T-helper 1 cell treated with Interleukin-12 subunit alpha and Interleukin-12 subunit beta and Interleukin-4 antibody, amounts not matched to agents 30 ng/mL and 1 ng/mL, for 36 hours (primary cell): Measurements from ENCODE around the gene PLXDC2. TPM values are rescaled to one million over a fixed set of nuclear protein-coding genes. Genes with fewer than 3 reads are reported as not detected.
"Not testable (repeated sequence)": the region's sequence is repeated elsewhere in the genome, so short reads cannot be mapped to it uniquely, and the experiment has no call there.

ENCODE experiments used
- intact Hi-C: fragments of 100-400 bp; cut with micrococcal nuclease; formaldehyde crosslinking; loops from one replicate; pipeline ENCODE4 v1.15.1; 2024
- total RNA-seq: library from RNA; stranded (reverse); gene quantifications from 2 replicates; pipeline ENCODE4 v1.2.3, GENCODE V29; 2022

Gene PLXDC2
- total RNA-seq, 1 donor from 2014 or later, result 0.10 TPM

DNA sequence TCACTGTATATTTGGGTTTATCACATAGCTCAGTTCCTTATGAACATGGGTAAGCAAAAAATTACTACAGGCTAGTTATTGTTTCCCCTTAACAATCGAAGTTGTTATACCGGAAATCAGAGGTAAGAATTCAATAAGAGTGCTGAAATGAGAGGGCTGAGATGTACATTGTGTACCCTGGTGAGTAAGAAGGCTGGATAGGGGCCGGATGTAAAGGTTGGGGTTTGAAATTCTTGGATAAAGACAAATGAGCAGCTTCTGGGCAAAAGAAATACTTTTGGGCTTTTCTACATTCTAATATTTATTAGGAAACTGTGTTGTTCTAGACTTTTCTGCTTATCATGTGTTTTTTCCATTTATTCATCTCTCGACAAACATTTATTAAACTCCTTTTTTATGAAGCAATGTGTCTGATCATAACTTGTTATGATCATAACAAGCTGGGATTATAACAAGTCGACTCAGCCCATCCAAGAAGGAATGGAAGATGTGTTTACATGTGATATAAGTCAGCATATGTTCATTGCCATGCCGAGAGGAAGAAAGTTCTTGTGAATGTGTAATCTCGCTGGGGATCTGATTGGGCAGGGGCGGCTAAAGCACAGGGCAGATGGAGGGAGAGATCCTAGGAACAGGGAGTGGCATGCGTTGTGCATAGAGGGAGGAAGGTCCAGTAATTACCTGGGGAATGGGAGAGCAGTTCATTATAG, 155.3 kb downstream of the PLXDC2 start:
- intact Hi-C loops, result no loop called here

DNA sequence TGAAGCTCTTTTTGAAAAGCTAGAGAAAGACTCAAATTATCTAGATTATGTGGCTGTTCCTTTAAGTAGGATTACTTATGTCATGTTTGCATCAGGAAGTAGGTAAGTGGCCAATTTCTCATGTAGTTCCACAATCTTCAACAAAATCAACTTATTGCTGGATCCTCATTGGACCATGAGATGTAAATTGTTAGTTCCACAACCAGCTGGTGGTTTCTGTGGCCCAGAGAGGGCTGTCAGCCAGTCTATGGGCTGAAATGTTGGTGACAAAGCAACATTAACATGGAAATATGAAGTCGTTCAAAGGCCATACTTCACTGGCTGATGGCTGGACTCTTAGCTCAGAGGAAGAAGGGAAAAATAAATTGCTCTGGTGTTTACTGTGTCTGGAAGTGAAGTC, 157.9 kb downstream of the PLXDC2 start:
- intact Hi-C loops, result no loop called here

DNA sequence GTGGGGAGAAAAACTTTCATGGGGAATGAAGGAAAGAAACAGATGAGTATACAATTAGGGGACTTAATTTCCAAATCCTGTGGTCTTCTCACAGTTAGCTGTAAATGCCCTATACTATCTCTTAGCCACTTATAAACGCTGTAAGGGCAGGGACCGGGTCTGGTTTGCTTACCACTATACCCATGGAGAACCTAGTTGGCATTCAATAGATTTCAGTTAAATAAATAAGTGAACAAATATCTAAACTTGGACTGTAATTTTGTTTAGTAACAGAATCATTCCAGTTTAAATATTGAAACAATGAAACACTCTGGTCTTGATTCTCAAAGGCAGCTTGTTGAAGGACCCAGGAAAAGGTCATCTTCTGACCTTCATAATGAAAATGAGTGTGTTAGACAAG, 158.3 kb downstream of the PLXDC2 start:
- intact Hi-C loops, result no loop called here

DNA sequence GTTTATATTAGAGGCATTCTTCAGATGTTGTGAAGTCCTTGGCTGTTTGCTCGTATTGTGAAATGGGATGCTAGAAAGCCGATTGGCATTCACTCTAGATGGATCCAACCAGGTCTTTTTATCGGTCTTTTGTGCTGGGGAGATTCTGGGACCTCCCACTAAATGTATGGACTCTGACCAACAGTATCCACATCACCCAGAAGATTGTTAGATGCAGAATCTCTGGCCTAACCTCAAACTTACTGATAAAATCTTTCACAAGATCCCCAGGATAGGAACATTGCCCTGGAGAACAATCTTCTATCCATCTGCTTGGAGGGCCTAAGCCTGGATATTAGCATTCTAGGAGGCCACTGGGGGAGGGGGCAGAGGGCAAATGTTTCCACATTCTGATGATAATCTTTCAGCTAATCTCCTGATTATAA, 160.9 kb downstream of the PLXDC2 start:
- intact Hi-C loops, result no loop called here

DNA sequence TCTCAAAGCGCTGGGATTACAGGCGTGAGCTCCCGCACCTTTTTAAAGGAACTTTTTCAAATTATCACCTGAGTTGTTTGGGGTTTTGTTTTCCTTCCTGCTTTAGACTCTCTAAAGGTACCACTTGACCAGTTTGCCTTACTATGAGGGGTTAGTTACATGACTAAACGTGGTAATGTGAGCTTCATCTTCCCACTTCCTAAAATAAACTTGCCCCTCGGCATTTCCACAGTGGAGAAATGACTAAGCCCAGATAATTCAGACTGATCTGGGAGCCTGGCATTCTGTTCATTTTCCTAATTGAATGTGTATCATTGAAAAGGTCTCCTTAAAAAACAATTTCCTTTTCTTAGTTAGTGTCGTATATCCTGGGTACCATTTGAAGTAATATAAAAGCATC, 163.4 kb downstream of the PLXDC2 start:
- intact Hi-C loops, result no loop called here

DNA sequence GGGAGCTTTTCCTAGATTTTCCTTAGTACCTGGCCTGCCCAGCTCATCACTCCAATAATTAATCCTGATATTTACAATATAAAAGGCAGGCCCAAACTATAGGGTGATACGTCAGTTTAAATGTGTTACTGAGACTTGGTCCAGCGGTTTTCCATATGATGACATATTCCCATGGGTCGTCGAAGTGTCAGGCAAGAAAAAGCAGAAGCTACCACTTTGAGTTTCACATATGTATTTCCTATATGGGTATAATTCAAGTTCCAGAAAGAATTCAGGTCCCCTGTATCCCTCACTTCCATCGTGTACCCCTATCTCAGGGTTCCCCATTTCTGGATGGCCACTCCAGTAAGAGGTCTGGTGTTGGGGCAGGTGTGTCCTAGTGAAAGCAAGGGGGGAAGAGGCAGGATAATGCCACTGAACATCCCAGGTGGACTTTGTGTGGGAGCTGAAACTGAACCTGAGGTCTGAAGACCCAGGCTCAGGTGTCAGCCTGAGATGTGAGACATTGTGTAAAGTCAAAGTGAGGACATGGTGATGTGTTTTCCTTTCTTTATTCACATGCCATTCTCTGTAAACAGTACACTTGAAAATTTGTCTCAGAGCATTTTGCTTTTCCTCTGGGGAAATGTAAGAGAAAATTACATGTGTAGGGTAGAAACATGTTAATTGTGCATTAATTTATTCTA, 167.8 kb downstream of the PLXDC2 start:
- intact Hi-C loops, result no loop called here

DNA sequence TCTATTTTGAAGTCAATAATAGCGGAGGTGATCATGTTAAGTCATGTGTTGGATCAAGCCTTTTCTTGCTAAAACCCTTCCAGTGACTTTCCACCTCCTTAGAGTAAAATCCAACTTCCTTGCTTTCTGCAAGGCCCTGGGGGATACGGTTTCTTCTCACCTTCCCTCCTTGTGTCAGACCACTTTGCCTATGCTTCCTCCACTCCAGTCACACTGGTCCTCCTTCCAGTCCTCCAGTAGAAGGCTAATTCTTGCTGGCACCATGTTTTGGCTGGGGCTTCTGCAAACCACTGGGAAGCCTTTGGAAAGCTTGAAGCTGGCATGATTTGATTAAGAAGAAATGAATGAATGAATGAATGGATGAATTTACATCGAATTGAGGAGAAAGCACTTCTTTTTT, 169.5 kb downstream of the PLXDC2 start:
- intact Hi-C loops, result no loop called here

DNA sequence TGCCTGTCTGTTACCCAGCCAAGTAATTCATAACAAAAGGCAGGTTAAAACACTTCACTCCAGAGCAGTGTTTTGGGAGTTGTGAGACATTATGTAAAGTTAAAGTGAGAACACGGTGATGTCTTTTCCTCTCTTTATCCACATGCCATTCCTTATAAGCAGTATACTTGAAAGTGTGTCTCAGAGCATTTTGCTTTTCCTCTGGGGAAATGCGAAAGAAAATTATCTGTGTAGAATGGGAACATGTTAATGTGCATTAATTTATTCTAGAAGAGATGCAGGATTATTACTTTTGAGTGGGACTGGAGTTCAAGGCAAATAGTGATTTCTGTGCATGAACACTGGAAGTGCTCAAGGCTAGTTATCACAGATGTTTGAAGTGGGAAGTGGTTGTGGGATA, 170.4 kb downstream of the PLXDC2 start:
- intact Hi-C loops, result no loop called here

DNA sequence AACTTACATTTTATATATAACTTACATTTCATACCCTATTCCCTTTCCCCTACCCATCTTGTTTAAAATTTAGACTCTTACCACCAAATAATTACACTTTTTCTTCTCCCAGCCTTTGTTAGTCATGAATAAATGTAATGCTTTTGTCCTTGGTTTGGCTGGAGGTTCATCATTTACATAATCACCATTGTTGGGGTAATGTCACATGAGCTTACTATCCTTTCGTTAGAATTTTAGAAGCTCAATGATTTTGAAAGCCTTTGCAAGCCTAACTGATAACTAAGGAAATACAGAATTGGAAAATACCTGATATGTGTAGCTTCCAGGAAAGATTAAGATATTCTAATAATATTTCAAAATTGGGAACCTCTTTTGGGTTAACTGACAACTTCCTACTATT, 171.7 kb downstream of the PLXDC2 start:
- intact Hi-C loops, result no loop called here

DNA sequence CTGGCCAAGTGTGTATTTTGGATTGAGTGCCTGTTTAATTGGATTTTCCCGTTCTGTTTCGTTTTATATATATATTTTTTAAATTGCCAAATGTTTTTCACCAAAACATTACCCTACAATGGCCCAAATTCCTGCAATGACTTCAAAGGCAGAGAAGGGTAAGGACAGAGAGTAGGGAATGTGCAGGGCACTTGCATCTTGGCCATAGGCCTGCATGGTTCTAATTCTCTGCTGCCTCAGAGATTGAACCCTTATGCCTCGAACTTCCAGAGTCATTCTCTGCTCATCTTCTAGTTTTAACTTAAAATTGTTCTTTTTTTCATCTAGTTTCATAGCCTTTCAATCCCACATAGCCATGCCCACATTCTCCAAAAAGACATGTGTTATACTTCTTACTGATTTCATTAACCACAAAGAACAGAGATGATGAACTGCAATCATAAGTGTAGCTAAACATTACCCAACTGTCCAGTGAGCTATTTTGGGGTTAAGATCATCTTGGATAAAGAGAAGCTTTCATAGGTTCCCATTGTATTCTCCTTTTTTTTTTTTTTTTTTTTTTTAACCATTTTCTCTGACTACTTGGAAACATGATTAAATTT, 177.6 kb downstream of the PLXDC2 start:
- intact Hi-C loops, result no loop called here

DNA sequence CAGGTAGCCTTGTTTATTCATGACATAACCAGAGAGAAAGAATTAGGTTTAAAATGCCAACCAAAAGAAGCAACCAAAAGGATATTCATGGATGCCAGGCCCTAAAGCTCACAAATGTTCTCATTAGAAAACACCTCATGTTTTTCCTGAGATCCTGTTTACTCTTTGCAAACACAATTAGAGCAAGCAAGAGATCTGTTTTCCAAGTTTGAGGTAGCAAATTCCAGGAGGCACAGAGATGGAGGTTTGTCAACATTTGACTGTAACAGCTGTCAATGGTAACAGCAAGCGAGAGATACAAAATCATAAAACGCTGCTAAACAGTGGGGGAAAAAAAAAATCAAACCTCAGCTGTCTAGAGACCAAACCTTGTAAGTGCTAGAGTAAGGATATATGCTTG, 182.2 kb downstream of the PLXDC2 start:
- intact Hi-C loops, result no loop called here

DNA sequence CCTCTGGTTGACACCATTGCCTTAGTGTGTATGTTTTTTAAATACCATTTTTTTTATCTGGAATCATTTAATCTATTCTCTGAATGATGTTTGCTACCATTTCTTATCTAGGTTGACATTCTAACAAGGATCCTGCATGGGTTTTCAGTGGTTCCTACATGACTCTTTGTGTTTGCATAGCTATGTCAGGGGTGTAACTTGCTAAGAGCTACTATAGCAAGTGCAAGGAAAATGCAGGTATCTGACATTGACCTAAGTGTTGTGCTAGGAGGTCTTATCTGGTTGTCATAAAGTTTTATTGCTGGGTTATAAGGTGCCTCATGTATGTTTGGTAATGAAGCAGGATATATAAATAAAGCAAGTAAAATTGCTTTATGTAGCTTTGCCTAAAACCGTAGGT, 183.2 kb downstream of the PLXDC2 start:
- intact Hi-C loops, result no loop called here

DNA sequence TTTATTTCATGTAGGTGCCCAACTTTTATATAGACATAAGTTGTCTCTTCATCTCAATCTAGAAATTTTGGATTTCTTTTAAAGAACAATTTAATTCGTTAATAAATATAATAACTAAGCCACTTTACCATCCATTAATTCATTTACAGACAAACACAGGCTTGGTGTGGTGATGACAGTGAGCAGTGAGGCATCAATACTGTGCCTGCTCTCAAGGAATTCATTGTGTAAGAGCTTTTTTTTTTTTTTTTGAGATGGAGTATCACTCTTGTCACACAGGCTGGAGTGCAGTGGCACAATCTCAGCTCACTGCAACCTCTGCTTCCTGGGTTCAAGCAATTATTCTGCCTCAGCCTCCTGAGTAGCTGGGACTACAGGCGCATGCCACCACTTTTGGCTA, 185.8 kb downstream of the PLXDC2 start:
- intact Hi-C loops, result not testable (repeated sequence)

DNA sequence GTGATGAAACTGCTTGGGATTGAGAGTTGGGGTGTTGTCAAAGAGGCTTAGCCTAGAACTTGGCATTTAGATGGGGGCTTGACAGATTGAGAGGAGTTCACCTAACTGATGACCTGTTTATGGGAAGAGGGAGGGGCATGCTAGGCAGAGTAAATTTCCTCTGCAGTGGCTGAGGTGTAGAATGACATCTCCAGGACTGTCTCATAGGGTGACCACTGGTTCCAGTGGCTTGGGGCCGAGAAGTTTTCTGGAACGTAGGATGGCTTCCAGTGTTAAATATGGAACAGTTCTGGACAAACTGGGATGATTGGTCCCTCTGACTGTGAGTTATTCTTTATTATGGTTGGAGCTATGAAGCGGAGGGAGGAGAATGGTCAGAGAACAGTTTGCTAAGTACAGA, 186.4 kb downstream of the PLXDC2 start:
- intact Hi-C loops, result no loop called here

DNA sequence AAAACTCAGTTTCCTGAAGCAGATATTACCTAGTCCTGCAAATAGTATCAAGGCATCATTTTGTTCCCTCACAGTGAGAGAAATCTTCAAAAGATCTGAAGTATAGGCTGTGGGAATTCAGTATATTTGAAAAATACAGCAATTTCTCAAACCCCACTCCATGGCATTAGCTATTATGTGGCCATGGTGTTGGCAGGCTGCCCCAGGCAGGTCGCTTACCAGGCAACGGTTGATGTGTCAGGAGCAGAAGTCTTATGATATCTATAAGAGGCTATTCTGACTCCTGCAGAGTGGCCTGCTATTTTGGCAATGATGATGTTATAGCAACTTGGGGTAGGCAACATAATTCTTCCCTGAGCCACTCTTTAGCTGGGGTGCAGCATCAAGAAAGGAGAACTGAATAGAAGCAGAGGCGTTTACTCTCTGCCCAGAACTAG, 187.9 kb downstream of the PLXDC2 start:
- intact Hi-C loops, result no loop called here

DNA sequence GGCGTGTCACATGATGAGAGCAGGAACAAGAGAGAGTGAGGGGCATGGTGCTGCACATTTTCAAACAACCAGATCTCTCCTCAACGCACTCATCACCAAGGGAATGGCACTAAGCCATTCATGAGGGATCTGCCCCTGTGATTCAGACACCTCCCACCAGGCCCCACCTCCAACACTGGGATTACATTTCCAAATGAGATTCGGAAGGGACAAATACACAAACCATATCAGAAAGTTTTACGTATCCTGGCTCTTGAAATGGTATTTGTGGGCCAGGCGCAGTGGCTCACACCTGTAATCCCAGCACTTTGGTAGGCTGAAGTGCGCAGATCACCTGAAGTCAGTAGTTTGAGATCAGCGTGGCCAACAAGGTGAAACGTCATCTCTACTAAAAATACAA, 189.4 kb downstream of the PLXDC2 start:
- intact Hi-C loops, result no loop called here

DNA sequence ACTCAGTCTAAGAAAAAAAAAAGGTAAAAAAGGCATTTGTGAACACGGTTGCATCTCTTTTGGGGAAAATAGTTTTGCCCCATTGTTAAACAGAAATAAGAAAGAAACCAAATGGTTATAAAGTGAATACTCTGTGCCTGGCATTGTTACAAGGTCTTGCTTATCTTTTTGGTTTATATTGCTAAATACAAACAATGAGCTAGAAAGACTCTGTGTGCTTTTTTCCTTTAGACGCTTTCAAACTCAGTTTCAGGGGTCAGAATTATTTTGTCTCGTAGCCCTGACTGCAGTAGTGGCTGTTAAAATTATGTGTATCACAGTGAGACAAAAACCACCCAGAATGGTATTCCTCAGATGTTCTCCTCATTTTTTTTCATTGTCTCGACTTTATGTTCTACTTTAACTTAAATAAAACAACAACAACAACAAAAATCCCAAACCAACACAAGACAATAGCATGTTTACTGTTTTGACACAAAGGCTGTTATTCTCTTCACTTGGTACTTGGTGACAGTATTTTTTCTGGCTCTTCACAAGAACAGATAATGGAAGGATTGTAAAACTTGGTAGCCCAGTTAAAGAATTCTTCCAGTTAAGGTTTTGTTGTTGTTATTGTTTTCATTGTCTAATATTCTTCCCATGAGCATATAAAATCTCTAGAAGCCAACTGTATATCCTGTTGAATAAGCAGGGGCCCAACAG, 190.1 kb downstream of the PLXDC2 start:
- intact Hi-C loops, result no loop called here

DNA sequence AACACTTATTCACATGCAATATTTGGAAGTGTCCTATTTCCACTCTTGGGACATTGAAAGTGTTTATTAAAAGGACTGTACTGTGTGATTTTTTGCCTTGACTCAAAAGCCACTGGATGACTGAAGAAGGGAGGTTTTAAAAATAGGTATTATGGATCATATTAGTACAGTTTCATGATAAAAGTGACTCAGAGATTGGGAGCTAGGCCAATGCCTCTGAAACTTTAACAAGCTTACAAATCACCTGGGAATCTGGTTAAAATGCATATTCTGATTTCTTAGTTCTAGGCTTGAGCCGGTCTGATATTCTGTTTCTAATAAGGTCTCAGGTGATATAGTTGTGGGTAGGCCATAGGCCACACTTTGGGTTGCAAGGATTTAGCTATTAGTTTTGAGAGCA, 191.2 kb downstream of the PLXDC2 start:
- intact Hi-C loops, result no loop called here

DNA sequence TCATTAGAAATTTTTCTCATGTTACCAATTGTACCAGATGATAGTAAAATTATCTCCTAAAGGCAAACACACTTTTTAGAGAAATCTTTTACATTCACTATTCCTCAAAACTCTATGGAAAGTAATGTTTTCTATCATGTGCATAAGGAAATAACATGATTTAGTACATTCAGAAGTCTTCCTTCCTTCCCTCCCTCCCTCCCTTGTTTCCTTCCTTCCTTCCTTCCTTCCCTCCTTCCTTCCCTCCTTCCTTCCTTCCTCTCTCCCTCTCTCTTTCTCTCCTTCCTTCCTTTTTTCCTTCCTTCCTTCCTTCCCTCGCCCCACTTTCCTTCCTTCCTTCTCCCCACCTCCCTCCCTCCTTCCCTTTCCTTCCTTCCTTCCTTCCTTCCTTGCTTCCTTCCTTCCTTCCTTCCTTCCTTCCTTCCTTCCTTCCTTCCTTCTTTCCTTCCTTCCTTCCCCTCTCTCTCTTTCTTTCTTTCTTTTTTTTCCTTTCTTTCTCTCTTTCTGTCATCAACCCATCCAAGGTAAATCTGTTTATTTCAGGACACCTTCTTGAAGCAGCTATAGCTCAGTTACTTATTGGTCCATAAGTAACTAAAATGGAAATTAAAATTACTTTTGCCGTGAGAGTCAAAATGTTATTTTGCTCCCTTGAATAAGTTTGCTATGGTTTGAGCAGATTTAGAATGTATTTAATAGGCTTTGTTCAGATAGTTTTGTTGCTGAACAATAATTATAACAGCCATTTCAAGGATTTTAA, 197.9 kb downstream of the PLXDC2 start:
- intact Hi-C loops, result no loop called here

DNA sequence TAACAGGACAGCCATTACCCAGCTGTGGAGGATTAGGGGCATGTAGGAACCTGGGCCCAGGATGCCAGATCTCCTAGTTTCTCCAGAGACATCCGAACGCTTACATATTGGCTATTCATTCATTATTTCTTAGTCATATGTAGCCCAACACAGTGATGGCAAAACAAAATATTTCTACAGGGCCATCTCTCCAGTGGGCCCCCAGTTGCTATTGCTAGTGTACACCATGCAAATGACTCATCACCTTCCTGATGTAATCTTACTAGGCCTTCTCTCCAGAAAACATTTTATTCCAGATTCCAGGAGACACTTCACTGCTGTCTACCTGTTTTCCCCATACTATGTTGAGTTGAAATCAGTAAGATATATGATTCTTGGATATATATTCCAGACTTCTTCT, 201.7 kb downstream of the PLXDC2 start:
- intact Hi-C loops, result no loop called here

DNA sequence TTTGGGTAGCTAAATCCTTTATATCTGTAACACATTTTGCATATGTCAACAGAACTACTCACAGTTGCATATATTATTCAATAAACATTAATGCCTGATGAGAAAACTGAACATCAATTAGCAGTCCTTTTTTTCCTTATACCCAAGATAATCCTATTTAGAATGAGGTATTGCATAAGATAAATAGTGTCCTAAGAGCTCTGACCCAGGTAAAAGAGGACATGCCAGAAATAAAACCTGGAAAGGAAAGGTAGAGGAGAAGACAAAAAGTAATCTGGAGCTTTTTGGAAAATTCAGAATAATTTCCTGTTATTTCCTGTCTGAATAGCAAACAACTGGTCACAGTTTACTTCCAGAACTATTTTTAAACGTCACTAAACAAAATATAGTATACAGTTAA, 204.4 kb downstream of the PLXDC2 start:
- intact Hi-C loops, result no loop called here
